GM12892 (cell line): ENCODE measurements around the gene TGDS. TPM values are rescaled to one million over a fixed set of nuclear protein-coding genes. Genes with fewer than 3 reads are reported as not detected.
"Not testable (repeated sequence)": the region's sequence is repeated elsewhere in the genome, so short reads cannot be mapped to it uniquely, and the experiment has no call there.

Experiments
- DNase-seq: peaks from one replicate; pipeline ENCODE4 v3.0.0; 2011; ENCODE audit not compliant: insufficient read length
- FAIRE-seq: peaks from 2 replicates; lab custom pipeline; 2011; peaks lifted over from hg19 to GRCh38; lab: Jason Lieb, UNC
- POLR2A ChIP-seq: IDR thresholded peaks from 2 replicates; pipeline ENCODE4 v1.6.1; 2011; ENCODE audit warnings: low read depth, low read length, control low read depth
- POLR2AphosphoS5 ChIP-seq: IDR thresholded peaks from 2 replicates; pipeline ENCODE4 v1.6.1; 2011; ENCODE audit warnings: low read depth, low read length, control low read depth
- TAF1 ChIP-seq: IDR thresholded peaks from 2 replicates; pipeline ENCODE4 v1.6.1; 2011; ENCODE audit warnings: low read depth, mild to moderate bottlenecking, control low read depth, low read length, borderline replicate concordance
- polyA plus RNA-seq: library from polyadenylated mRNA; unstranded; fragments of >200 nt; gene quantifications from one replicate; pipeline ENCODE4 v1.2.1, GENCODE V29; 2012; ENCODE audit warnings: missing spikeins, inconsistent platforms; ENCODE audit not compliant: missing spikeins

TGDS gene, protein sequence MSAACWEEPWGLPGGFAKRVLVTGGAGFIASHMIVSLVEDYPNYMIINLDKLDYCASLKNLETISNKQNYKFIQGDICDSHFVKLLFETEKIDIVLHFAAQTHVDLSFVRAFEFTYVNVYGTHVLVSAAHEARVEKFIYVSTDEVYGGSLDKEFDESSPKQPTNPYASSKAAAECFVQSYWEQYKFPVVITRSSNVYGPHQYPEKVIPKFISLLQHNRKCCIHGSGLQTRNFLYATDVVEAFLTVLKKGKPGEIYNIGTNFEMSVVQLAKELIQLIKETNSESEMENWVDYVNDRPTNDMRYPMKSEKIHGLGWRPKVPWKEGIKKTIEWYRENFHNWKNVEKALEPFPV
- 17.8 TPM for polyA plus RNA-seq

DNA sequence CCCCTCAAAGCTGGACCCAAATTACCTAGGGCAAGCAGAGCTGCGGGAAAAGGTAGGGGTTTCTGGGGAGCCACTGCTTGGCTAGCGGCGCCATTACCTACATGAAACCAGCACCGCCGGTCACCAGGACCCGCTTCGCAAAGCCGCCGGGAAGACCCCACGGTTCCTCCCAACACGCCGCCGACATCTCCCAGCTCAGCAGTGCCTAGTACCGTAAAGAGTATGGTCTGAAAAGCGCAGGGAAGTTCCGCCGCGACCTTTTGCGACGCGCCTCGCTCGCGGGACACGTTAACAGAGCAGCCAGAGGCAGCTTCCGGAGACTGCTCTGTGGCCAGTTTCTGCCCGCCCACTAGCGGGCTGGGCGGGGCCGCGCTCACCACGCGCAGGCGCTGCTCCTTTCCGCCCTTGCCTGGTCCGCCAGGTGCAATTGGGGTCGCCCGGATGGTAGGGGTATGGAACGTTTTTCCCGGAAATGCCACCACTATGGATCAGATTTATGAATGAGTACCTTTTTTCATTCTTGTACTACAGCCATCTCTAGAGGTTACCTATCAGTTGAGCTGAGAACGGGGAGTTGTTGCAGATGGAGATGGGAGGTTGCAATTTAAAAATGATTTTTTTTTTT, at the start of gene TGDS:
Gene TGDS (minus strand): TSS at position 203 of the 625 bp plus-strand sequence. CDS start 16 bp downstream, at position 187.
- TF ChIP-seq POLR2A, result peak; percentile 99
- TF ChIP-seq TAF1, result peak; percentile 96
- peak; percentile 97 for TF ChIP-seq POLR2AphosphoS5
- FAIRE-seq (peak; percentile 96), DNase-seq (peak; percentile 77)

DNA sequence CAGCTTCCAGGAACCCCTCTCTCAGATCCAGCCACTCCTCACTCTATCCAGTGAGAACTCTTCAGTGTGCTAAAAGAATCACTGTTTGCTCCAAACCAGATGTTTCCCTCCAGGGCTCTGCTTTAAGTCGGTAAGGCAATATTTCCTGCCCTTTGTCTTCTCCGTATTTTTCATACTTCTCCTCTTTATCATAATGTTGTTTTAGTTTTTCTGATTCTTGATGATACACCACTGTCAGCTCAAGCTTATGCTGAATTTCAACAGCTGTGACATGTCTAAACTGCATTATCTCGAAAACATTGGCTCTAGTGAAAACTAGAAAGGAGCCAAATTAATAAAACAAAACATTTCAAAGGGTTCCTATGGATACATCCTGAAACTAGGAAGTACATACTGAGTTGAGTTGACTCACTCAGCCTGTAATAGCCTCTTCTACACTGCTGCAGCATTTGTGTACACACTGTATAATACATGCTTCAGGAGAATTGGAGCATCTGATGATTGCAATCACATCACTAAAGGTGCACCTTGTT, 45.5 kb upstream of the TGDS start:
- TF ChIP-seq TAF1, result no peak
- TF ChIP-seq POLR2A, result no peak
- TF ChIP-seq POLR2AphosphoS5, result no peak
- FAIRE-seq (no peak), DNase-seq (no peak)

DNA sequence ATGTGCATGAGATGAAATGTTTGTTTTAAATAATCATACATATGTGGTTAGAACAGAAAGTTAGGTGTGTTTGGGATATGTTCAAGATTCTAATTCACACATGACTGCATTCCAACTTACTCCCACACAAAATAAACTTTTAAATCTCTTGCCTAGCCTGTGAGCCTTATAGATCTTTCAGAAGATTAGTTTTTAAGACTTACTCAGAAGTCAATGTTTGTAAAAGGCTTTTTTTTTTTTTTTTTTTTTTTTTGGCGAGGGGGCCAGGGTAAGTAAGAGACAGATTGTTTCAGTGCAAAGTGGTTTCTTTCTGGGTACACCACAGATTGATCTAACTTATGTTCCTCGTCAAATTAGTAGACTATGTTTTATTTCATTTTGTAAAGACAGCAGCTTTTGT, 44.8 kb upstream of the TGDS start:
- no peak for FAIRE-seq
- TF ChIP-seq POLR2AphosphoS5 (no peak), TAF1 (no peak)
- no peak for DNase-seq

DNA sequence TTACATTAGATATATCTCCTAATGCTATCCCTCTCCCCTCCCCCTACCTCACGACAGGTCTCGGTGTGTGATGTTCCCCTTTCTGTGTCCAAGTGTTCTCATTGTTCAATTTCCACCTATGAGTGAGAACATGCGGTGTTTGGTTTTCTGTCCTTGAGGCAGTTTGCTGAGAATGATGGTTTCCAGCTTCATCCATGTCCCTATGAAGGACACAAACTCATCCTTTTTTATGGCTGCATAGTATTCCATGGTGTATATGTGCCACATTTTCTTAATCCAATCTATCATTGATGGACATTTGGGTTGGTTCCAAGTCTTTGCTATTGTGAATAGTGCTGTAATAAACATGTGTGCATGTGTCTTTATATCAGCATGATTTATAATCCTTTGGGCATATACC, 41.7 kb upstream of the TGDS start:
- not testable (repeated sequence) for FAIRE-seq, DNase-seq

DNA sequence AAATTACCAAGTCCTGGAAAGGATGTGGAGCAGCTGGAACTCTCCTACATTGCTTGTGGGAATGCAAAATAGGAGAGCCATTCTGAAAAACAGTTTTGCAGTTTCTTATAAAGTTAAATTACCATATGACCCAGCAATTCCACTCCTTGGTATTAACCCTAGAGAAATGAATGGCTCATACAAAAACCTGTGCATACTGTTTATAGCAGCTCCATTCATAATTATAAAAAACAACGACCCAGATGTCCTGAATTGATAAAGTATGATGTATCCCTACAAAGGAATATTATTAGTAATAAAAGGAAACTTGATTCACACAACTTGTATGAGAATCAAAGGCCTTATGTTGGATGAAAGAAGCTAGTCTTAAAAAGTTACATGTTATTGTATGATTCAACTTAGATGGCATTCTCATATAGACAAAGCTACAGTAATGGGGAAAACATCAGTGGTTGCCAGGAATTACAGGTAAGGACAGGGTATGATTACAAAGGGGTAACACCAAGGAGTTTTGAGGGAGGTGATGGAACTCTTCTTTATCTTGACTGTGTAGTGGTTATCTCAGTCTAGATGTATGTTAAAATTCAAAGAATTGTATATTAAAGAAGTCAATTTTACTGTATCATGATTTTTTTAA, 41.1 kb upstream of the TGDS start:
- FAIRE-seq (no peak), DNase-seq (no peak)
- TF ChIP-seq POLR2A (no peak), POLR2AphosphoS5 (no peak), TAF1 (no peak)

DNA sequence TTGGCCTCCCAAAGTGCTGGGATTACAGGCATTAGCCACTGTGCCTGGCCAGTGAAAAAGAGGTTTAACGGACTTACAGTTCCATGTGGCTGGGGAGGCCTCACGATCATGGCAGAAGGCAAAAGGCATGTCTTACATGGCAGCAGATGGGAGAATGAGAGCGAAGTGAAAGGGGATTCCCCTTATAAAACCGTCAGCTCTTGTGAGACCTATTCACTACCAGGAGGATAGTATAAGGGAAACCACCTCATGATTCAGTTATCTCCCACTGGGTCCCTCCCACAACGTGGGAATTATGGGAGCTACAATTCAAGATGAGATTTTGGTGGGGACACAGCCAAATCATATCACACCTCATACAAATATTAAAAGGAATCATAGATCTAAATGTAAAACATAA, 40.1 kb upstream of the TGDS start:
- FAIRE-seq, result not testable (repeated sequence)

DNA sequence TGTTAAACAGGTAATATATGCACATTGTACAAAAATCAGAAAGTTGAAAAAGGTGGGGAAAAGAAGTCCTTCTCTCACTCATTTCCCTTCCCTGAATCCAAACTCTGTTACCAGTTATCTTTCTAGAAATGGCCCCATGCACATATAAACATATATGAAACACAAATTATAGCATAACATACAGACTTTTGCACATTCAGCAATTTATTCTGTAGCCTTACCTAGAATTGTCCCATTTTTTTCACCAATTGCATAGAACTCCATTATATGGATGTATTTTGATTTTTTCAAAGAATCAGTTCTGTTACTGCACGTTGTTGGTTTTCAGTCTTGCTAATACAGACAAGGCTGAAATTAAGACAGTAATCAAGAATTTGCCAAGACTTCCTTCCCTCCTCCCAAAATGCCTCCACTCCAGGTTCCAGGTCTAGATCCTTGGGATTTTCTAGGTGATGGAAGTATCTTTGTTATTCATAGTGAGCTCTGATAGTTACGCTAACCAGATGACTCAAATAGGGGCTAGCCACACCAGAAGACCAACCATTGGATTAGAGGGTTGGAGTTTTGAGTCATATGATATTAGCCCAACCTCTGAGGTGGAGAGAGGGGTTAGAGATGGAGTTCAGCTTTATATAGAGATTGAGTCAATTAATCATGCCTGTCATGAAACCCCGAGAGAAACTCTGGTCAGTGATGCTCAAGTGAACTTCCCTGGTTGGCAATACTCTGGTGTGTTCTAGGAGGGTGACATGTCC, 36.5 kb upstream of the TGDS start:
- TF ChIP-seq TAF1 (no peak), POLR2AphosphoS5 (no peak), POLR2A (no peak)
- FAIRE-seq (no peak), DNase-seq (no peak)

More for the DNA sequence above, 40.1 kb upstream of the TGDS start:
- not testable (repeated sequence) for DNase-seq

DNA sequence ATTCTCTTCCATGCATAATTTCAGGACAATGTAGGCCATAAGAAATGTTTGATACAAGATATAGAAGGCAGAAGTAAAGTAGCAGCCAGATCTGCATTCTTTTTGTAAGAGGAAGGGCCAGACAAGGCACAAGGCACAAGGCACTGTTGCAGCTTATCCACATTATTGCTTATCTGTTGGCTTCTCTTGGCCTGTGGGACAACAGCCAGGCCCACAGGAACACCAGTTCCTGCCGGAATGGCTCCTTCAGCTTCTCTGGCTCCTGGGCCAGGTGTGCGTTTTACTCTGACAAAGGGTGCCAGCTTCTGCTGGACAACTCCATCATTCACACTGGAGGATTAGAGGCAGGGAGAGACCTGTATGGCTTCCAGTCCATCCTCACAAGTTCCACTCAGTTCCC, 34.9 kb upstream of the TGDS start:
- no peak for FAIRE-seq

DNA sequence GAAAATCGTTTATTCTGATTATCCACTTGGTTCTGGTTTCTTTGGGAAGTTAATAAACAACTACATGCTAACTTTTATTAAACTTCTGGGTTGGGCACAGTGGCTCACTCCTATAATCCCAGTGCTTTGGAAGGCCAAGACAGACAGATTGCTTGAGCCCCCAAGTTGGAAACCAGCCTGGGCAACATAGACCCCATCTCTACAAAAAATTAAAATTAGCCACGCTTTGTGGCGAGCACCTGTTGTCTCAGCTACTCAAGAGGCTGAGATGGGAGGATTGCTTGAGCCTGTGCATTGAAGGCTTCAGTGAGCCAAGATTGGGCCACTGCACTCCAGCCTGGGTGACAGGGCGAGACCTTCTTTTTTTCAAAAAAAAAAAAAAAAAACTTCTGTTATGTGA, 27.4 kb upstream of the TGDS start:
- FAIRE-seq (no peak), DNase-seq (no peak)
- no peak for TF ChIP-seq TAF1
- no peak for TF ChIP-seq POLR2A
- TF ChIP-seq POLR2AphosphoS5, result no peak

More for the DNA sequence above, 34.9 kb upstream of the TGDS start:
- no peak for DNase-seq
- TF ChIP-seq TAF1 (no peak), POLR2AphosphoS5 (no peak), POLR2A (no peak)

DNA sequence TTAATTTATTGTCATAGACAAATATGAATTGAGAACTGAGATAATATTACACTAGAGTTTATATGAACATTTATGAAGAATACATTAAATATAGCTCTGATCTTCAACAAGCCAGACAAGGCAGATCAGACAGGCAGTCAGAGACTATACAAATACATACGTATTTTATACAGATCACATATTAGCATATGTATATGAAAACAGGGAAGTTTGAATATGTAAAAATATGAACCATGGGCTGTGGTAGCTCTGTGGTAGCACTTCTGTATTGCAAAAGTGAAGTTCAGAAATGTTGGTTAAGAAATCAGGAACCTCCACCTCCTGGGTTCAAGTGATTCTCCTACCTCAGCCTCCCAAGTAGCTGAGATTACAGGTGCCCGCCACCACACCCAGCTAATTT, 26.4 kb upstream of the TGDS start:
- DNase-seq (no peak), FAIRE-seq (no peak)
- TF ChIP-seq TAF1, result no peak

DNA sequence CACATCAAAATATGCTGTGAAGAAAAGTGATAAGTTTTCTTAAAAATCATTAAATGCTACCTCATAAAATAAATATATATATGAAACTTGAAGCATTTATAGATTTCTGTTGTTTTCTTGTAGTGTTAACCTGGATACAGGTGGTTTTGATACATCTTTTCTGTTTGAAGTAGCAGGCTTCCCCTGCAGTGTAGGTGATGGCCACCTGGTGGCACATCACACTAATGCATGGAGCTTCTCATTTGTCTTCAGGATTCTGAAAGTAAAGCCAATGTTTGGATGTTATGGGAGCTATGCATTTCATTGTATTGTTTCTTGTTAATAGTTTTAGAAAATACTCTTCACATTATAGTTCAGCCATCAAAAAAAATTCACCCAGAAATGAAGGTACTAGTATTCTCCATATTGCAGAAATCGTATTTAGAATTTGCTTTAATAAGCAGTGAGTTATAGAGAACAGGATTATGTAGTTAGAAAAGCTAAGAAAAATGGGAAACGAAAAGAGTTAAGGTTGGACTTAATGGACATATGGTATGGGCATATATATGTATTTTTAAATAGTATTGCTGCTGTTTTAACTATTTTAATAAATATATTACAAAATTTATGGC, 24.4 kb upstream of the TGDS start:
- no peak for TF ChIP-seq TAF1
- no peak for TF ChIP-seq POLR2AphosphoS5
- TF ChIP-seq POLR2A, result no peak
- peak; percentile 79 for FAIRE-seq
- no peak for DNase-seq
